Stimulated activated CD8-positive, alpha-beta memory T cell treated with anti-CD3 and anti-CD28 coated beads, Interleukin-15, amount 100 ng/mL, for 4 hours (primary cell): Measurements from ENCODE around the gene CYP2W1.

Source experiments
- DNase-seq, 2 donors: peaks; one replicate each; pipeline ENCODE4 v3.0.0-alpha.2; 2020; ENCODE audit warnings: low read depth in 2 of 2

CYP2W1 gene

GRCh38 chr7:982511-983003 is 424 bp upstream of the CYP2W1 start:
- DNase-seq, result no peak

GRCh38 chr7:983616-984071 is 663 bp downstream of the CYP2W1 start:
- DNase-seq, result no peak

DNA sequence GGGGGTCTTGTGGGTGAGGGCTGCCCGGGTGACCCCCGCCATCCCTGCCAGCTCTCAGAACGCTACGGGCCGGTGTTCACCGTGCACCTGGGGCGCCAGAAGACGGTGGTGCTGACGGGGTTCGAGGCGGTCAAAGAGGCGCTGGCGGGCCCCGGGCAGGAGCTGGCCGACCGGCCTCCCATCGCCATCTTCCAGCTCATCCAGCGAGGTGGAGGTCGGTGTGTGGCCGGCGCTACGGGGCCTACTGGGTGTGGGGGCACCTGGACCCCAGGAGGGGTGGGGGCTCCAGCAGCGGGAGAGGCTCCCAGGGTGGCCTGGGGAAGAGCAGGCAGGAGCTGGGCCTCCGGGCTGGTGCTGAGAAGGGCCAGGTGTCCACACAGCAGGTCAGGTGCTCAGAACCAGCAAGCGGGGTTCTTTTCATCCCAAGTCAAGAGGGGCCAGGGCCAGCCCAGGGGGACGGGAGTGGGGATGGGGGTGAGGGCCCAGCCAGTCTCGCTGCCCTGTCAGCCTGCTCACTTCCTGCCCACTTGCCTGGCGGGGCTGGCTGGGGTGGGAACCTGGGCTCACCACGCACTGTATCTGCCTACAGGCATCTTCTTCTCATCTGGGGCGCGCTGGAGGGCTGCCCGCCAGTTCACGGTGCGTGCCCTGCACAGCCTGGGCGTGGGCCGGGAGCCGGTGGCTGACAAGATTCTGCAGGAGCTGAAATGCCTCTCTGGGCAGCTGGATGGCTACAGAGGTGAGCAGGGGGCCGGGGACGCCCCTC is 1.6 kb downstream of the CYP2W1 start:
- no peak for DNase-seq

- DNase-seq, result no peak
These were observed 2.1 kb downstream of the CYP2W1 start for GRCh38 chr7:985127-985416.

GRCh38 chr7:985915-986741 is 3.1 kb downstream of the CYP2W1 start:
- DNase-seq, result no peak

DNA sequence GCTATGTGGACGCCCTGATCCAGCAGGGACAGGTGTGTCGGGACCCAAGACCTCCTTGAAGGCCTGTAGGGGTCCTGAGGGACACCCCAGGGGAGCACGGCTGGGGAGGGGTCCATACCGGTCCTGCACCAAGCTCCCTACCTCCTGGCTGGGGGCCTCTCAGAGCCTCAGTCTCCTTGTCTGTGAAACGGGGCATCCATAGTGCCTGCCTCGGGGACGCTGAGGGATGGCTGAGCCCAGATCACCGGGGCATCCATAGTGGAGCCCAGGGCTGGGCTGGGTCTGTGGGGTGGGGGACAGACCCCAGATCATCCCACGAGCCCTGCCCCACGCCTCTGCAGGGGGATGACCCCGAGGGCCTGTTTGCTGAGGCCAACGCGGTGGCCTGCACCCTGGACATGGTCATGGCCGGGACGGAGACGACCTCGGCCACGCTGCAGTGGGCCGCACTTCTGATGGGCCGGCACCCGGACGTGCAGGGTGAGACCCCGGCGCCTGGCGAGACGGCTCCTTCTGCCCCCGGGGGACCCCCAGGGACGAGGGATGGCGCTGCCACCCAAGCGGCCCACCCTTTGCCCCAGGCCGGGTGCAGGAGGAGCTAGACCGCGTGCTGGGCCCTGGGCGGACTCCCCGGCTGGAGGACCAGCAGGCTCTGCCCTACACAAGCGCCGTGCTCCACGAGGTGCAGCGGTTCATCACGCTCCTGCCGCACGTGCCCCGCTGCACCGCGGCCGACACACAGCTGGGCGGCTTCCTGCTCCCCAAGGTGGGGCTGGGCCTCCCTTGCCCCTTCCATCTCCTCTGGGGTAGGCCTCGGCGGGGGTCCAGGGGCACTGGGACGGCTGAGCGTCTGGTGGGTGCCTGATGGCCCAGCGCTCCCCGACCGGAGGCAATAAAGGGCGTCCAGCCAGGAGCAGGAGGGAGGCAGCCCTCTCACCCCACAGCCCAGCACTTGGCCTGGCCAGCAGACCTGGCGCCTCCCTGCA is 4.1 kb downstream of the CYP2W1 start:
- no peak for DNase-seq

DNA sequence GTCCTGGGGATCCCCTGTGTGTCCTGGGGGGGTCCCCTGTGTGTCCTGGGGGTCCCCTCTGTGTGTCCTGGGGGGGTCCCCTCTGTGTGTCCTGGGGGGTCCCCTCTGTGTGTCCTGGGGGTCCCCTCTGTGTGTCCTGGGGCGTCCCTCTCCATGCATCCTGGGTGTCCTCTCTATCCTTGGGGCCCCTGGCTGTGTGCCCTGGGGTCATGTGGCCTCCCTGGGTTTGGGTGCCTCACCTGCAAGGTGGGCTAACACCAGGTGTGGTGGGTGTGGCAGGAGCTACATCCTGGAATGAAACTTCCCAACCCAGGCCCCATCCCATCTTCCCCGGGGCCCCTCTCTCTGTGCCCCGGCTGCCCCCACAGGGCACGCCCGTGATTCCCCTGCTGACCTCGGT is 4.9 kb downstream of the CYP2W1 start:
- DNase-seq, result no peak

DNA sequence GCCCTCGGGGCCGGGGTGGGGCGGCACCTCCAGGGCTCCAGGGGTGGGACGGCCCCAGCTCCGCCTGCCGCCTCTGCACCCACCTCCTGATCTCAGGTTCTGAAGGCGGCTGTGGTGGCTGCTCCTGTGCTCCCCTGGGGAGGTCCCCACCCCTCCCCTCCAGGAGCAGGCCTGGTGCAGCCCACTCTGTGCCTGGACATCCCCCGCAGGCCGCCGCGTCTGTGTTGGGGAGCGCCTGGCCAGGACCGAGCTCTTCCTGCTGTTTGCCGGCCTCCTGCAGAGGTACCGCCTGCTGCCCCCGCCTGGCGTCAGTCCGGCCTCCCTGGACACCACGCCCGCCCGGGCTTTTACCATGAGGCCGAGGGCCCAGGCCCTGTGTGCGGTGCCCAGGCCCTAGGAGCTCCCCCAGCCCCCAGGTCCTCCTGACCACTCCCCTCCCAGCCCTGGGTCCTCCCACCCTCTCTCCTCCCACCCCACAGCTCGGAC is 5.5 kb downstream of the CYP2W1 start:
- no peak for DNase-seq

DNA sequence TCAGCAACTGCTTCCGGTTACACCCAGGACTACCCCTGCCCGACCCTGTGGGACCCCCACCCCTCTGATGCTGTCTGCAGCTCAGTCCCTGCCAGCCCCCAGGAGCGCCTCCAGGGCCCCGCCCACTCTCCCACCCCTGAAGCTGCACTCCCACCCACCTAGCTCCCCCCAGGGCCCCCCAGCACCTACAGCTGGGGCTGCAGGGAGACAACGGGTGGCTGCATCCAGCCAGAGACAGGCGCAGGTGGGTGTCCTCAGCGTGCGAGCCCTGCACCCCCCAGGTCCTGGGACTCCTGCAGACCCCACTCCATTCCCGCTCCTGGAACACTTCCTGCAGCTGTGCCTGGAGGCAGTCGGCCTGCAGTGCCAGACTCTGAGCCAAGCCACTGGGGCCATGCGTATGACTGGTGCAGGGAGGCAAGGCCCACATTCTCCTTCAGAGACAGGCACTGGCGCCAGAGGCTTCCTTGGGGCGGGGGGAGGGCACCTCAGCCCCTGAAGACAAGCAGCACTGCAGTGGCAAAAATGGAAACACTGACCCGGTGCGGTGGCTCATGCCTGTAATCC is 6.1 kb downstream of the CYP2W1 start:
- no peak for DNase-seq

DNA sequence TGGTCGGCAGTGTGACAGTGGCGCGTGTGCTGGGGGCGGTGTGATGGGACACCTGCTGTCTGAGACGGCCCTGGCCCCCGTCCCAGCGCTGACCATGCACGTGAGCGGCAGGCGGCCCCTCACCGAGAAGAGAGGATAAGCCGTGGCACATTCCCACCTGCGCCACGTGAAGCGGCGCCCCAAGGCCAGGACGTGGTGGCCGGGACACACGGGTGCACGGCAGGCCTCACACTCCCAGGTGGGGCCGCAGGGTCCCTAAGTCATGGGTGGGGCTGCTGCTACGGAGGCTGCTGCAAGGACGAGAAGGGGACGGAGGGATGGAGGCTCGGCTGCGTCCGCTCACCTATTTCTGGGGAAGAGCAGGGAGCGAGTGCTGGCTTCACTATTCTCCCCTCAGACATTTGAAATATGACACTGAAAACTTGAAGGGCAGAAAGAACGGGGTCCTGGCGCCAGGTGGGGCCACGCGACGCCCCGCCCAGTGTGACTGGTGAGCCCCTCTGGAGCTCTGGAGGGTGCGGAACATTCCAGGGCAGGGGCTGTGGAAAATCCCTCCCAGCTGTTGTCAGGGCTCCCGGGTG is 7.5 kb downstream of the CYP2W1 start:
- DNase-seq, result no peak

GRCh38 chr7:990933-991728 is 8.2 kb downstream of the CYP2W1 start:
- DNase-seq, result no peak

DNA sequence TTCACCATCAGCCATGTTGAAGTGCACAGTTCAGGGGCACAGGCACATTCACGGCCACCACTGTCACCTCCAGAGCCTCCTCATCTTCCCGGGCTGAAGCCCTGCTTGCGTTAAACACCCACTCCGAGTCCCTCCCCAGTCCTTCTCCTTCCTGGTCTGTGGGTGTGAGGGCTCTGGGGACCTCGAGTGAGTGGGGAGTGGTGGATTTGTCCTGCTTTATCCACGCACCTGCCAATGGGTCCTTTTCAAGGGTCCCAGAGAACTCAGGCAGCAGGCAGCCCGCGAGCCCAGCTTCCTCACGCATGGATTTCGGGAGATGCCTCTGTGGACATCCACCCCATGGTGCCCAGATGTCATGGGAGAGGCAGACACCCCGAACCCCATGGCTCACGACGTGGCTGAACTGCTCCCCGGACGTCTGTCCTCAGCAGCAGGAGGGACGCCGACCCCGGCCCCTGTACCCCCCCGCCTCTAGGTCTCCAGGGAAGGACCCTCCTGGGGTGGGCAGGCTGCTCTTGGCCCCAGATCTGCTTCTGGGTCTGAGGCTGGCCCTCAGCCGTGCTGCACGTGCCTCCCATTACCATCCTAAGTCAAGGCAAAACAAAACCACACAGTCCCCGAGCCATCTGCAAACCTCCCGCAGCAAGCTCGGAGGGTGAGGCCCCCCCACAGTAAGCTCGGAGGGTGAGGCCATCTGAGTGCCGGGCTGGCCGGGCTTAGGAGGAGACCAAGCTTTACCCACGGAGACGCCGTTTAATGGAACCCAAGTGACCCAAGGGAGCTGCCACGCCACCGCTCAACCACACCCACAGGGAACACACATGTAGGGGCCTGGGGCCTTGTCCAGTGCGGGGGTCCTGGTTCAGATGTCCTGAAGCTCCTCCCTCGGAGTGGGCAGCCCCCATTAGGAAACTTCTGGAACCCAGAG is 9.0 kb downstream of the CYP2W1 start:
- DNase-seq, result no peak

- peak; percentile 78 to 85 for DNase-seq
These were observed 10.0 kb downstream of the CYP2W1 start for GRCh38 chr7:992709-993607.

GRCh38 chr7:994592-995308 is 11.8 kb downstream of the CYP2W1 start:
- no peak for DNase-seq

DNA sequence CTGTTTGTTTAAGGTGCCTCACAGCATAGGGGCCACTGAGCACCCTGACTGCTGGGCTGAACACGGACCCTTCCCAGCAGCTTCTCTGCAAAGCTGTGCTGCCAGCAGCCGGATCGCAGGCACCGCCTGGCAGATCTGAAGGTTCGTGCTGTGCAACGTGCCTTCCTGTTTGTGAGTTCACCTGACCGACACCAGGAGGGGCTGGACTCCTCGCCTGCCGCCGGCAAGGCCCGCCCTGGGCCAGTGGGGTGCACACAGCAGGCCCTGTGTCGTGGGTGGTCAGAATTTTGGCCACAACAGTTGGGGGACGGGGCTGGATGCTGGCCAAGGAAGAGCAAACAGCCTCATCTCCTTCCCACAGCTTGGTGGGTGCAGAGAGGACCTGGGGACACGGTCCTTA is 12.6 kb downstream of the CYP2W1 start:
- DNase-seq, result no peak

DNA sequence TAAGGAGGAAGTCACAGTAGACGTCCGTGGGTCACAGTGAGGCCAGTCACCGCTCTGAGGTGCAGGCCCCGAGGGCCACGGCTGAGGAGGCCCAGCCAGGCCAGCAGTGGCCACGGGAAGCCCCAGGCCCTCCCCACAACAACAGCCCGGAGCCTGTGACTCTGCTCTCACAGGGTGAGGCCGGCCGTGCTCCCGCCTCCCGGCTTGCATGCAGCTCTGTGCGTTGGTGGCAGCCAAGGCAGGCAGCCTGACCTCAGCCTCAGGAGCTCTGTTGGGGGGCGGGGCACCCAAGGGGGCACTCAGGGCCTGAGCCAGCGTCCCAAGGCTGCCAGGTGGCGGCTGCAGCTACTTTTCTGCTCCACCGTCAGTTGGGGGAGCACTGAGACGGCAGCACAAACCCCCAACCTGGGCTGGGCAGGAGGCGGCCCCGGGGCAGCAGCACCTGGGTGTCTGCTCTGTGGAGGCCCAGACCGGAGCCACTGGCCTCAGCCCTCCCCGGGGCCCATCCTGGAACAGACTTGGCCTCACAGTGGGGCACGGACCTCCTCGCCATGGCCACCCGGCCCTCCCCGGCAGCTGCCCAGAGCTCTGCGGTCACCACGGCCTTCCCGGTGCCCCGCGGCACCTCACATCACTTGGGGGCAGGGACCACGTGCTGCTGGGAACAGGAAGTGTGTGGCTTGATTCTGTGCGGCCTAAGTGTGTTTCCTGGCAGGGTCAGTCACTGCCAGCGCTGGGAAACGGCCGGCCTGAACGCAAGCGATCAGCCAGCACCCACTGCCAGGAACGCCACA is 13.3 kb downstream of the CYP2W1 start:
- no peak for DNase-seq
